Lower leg skin (tissue), 4 donors: ENCODE measurements around the gene TTC17. TPM values are rescaled to one million over a fixed set of nuclear protein-coding genes. Genes with fewer than 3 reads are reported as not detected.

ENCODE experiments used
- DNase-seq, 2 donors: peaks; one replicate each; pipeline ENCODE4 v3.0.0-alpha.2; 2019; ENCODE audit warnings: low spot score in 2 of 2
- H3K4me3 ChIP-seq: fragments of 200-600 bp; sonication (generic); 2 replicates; pipeline ENCODE4 v1.5.1; 2017; ENCODE audit warnings: mild to moderate bottlenecking, low read depth; ENCODE audit not compliant: poor library complexity, severe bottlenecking
- POLR2A ChIP-seq, 2 donors: fragments of 450-650 bp; IDR thresholded peaks; one replicate each; pipeline ENCODE4 v1.6.1; 2016 to 2017; ENCODE audit warnings: antibody characterized with exemption in 2 of 2, mild to moderate bottlenecking in 1 of 2, moderate library complexity in 1 of 2
- WGBS, 2 donors: methylation state at CpG; one replicate each; pipeline ENCODE4 v1.1.5; 2018; 5-methylcytosine and 5-hydroxymethylcytosine counted together
- intact Hi-C: fragments of 100-400 bp; cut with DNase I; formaldehyde crosslinking; loops from one replicate; pipeline ENCODE4 v1.15.0; 2023; ENCODE audit warnings: low total_unique reads
- total RNA-seq, 4 donors: library from RNA; depleted of rRNA; stranded (reverse); fragments of >200 nt; gene quantifications; one replicate each; pipeline ENCODE4 v1.1.0, GENCODE V29; 2016
- TF ChIP-seq, protein P1 (sequence below), 3 donors: fragments of 450-650 bp; IDR thresholded peaks; one replicate each; pipeline ENCODE4 v1.5.1; 2016; ENCODE audit warnings: antibody characterized with exemption in 3 of 3, mild to moderate bottlenecking in 3 of 3, moderate library complexity in 2 of 3

Gene TTC17, protein sequence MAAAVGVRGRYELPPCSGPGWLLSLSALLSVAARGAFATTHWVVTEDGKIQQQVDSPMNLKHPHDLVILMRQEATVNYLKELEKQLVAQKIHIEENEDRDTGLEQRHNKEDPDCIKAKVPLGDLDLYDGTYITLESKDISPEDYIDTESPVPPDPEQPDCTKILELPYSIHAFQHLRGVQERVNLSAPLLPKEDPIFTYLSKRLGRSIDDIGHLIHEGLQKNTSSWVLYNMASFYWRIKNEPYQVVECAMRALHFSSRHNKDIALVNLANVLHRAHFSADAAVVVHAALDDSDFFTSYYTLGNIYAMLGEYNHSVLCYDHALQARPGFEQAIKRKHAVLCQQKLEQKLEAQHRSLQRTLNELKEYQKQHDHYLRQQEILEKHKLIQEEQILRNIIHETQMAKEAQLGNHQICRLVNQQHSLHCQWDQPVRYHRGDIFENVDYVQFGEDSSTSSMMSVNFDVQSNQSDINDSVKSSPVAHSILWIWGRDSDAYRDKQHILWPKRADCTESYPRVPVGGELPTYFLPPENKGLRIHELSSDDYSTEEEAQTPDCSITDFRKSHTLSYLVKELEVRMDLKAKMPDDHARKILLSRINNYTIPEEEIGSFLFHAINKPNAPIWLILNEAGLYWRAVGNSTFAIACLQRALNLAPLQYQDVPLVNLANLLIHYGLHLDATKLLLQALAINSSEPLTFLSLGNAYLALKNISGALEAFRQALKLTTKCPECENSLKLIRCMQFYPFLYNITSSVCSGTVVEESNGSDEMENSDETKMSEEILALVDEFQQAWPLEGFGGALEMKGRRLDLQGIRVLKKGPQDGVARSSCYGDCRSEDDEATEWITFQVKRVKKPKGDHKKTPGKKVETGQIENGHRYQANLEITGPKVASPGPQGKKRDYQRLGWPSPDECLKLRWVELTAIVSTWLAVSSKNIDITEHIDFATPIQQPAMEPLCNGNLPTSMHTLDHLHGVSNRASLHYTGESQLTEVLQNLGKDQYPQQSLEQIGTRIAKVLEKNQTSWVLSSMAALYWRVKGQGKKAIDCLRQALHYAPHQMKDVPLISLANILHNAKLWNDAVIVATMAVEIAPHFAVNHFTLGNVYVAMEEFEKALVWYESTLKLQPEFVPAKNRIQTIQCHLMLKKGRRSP
- total RNA-seq = 10 to 100 TPM; 62.6 to 71.4 (median 68.4) TPM

DNA sequence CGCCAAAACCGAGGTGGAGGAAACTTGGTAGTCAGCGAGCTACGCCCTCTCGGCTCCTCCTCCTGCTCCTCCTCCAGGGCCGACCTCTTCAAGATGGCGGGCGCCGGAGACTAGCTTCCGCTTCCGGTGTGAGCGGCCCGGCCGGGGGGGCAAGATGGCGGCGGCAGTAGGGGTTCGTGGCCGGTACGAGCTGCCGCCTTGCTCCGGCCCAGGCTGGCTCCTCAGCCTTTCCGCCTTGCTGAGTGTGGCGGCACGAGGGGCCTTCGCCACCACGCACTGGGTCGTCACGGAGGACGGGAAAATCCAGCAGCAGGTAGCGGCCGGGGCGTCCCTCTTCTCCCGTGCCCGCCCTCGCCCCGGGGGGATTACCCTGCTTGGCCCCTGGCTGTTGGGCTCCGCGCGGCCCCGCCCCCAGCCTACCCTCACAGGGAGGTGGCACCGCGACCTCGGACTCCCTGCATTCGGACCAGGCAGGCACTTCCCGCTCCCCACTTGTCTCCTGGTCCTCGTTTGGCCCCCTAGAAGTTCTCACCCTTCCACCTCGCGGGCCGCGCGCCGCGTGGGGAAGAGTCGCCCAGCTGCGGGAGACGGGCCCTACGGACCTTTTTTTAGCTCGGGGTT lies at the start of gene TTC17:
TSS of gene TTC17 (plus strand) at position 120 of the 621 bp plus-strand sequence. CDS start at position 155, 35 bp downstream.
- peak within 1 kb of the TSS; percentile 98 for H3K4me3 ChIP-seq
- intact Hi-C loops = no loop called here
- WGBS, 2 donors = 1 to 2% methylated on average over 25 to 36 of the region's 58 CpGs
- DNase-seq = peak; percentile 92 to 99
- TF ChIP-seq, protein P1, sequence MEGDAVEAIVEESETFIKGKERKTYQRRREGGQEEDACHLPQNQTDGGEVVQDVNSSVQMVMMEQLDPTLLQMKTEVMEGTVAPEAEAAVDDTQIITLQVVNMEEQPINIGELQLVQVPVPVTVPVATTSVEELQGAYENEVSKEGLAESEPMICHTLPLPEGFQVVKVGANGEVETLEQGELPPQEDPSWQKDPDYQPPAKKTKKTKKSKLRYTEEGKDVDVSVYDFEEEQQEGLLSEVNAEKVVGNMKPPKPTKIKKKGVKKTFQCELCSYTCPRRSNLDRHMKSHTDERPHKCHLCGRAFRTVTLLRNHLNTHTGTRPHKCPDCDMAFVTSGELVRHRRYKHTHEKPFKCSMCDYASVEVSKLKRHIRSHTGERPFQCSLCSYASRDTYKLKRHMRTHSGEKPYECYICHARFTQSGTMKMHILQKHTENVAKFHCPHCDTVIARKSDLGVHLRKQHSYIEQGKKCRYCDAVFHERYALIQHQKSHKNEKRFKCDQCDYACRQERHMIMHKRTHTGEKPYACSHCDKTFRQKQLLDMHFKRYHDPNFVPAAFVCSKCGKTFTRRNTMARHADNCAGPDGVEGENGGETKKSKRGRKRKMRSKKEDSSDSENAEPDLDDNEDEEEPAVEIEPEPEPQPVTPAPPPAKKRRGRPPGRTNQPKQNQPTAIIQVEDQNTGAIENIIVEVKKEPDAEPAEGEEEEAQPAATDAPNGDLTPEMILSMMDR (IDR thresholded peaks at IDR 0.05) = no peak

DNA sequence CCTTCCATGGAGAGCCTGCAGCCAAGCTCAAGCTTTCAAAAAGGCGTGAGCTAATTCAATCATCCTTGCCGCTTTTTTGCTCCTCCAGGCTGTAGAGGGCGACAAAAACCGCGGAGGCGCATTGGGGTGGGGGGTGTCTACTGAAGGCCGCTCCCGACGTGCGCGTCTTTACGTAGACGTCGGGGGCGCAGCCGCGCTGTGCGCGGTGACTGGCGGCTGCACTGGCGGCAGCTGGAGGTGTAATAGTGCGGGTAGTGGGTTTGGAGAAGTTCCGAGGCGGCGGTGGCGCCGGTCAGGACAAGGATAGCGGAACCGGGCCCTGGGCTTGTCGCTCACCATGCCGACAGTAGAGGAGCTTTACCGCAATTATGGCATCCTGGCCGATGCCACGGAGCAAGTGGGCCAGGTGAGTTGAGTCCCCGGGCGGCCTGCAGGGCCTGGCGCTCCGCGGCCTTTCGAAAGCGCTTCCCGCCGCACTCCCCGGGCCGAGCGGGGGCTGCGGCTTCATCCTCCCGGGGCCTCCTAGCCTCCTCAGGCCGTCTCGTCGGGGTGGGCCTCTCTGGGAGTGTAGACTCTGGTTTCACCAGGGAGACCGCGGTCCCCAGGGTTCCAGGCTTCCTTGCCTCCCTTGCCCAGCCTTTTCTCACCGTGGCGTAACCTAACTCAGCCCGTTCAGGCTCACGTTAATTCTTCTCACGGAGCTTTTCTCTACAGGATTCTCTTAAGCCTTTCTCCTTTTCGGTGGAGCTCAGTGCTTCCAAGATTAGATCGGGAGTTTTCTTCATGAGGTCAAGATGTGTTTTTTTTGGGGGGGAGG lies 46.7 kb upstream of the TTC17 start, which contains the start of gene API5:
TSS of gene API5 (plus strand) at position 206 of the 817 bp plus-strand sequence. CDS start at position 338, 132 bp downstream.
- WGBS, 2 donors = 0% methylated on average over 32 to 44 of the region's 60 CpGs

DNA sequence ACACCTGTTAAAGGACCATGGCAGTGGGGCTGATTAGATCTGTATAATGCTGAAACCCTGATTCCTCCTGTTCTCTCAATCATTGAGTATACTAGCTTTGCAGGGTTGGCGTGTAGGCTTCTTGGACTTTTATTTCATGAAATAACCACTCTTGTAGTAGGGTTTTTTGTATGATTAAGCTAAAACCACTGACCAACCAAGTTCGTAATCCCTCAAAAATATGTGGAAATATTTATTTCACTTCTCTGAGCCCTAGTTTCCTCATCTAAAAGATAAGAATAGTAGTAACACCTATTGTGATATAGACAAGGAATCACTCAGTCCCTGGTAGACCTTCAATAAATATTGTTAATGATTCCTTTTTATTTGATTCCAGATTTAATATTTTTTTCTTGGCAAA lies 42.8 kb upstream of the TTC17 start:
- no peak overlapping the region for H3K4me3 ChIP-seq
- intact Hi-C loops = loop anchor here (10.0 kb wide), 1 partner anchor 99 kb away; no protein-coding TSS in a partner anchor
- 83 to 94% methylated on average over 2 of the region's 2 CpGs for WGBS, 2 donors
- no peak for TF ChIP-seq POLR2A (IDR thresholded peaks at IDR 0.05)
- TF ChIP-seq, protein P1 (IDR thresholded peaks at IDR 0.05) = no peak
- DNase-seq = no peak

More for the DNA sequence above, 46.7 kb upstream of the TTC17 start, which contains the start of gene API5:
- peak within 1 kb of the TSS; percentile 95 for H3K4me3 ChIP-seq
- peak; percentile 89 to 98 for DNase-seq
- intact Hi-C loops = loop anchor here (10.0 kb wide), 1 partner anchor 103 kb away; no protein-coding TSS in a partner anchor
- TF ChIP-seq POLR2A (IDR thresholded peaks at IDR 0.05) = no peak
- TF ChIP-seq, protein P1 (IDR thresholded peaks at IDR 0.05) = no peak

DNA sequence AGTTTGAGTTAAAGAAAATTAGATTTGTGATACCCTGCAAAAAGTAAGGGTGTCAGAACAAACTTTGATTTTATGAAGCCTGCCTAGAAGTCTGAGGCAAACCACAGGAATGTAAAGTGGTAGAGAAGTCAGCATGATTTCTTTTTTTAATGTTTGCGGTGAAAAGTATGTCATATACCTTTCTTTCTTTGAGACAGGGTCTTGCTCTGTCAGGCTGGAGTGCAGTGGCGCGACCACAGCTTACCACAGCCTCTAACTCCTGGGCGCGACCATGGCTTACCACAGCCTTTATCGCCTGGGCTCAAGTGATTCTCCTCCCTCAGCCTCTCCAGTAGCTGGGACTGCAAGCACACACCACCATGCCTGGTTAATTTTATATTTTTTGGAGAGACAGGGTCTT lies 42.3 kb upstream of the TTC17 start:
- 84 to 87% methylated on average over 6 of the region's 6 CpGs for WGBS, 2 donors

More for the DNA sequence above, 42.3 kb upstream of the TTC17 start:
- H3K4me3 ChIP-seq = no peak overlapping the region
- no peak for DNase-seq
- intact Hi-C loops = loop anchor here (10.0 kb wide), 1 partner anchor 98 kb away; no protein-coding TSS in a partner anchor
- TF ChIP-seq, protein P1 (IDR thresholded peaks at IDR 0.05) = no peak
- TF ChIP-seq POLR2A (IDR thresholded peaks at IDR 0.05) = no peak
